Ishikawa (cell line): ENCODE measurements around the gene ALB.

Source experiments
- CEBPB ChIP-seq: IDR thresholded peaks from 2 replicates; pipeline ENCODE4 v1.6.1; 2012
- CREB1 ChIP-seq: IDR thresholded peaks from 2 replicates; pipeline ENCODE4 v1.6.1; 2012; ENCODE audit warnings: low read depth
- EGR1 ChIP-seq: IDR thresholded peaks from 2 replicates; pipeline ENCODE4 v1.6.1; 2012
- EP300 ChIP-seq: IDR thresholded peaks from 2 replicates; pipeline ENCODE4 v1.6.1; 2012; ENCODE audit warnings: borderline replicate concordance
- FOXM1 ChIP-seq: IDR thresholded peaks from 2 replicates; pipeline ENCODE4 v1.6.1; 2012; ENCODE audit warnings: low read depth, borderline replicate concordance
- NFIC ChIP-seq: IDR thresholded peaks from 2 replicates; pipeline ENCODE4 v1.6.1; 2012
- RAD21 ChIP-seq: IDR thresholded peaks from 2 replicates; pipeline ENCODE4 v1.6.1; 2012; ENCODE audit warnings: low read depth
- TAF1 ChIP-seq: IDR thresholded peaks from 2 replicates; pipeline ENCODE4 v1.6.1; 2012; ENCODE audit warnings: low read depth, mild to moderate bottlenecking
- TCF12 ChIP-seq: IDR thresholded peaks from 2 replicates; pipeline ENCODE4 v1.6.1; 2012; ENCODE audit warnings: low read depth
- YY1 ChIP-seq: IDR thresholded peaks from 2 replicates; pipeline ENCODE4 v1.6.1; 2012; ENCODE audit warnings: low read depth
- ZBTB7A ChIP-seq: IDR thresholded peaks from 2 replicates; pipeline ENCODE4 v1.6.1; 2012; ENCODE audit warnings: low read depth
- TF ChIP-seq, protein P1 (sequence below): IDR thresholded peaks from 2 replicates; pipeline ENCODE4 v1.6.1; 2012
- TF ChIP-seq, protein P2 (sequence below): IDR thresholded peaks from 2 replicates; pipeline ENCODE4 v1.6.1; 2012

ALB gene

GRCh38 chr4:73468170-73468569 lies 64.1 kb downstream of the ALB start:
- TF ChIP-seq CEBPB (no peak), FOXM1 (no peak), YY1 (no peak), ZBTB7A (no peak), EP300 (no peak), NFIC (no peak), TAF1 (no peak), TCF12 (no peak), CREB1 (no peak), RAD21 (no peak)
- TF ChIP-seq, protein P1, sequence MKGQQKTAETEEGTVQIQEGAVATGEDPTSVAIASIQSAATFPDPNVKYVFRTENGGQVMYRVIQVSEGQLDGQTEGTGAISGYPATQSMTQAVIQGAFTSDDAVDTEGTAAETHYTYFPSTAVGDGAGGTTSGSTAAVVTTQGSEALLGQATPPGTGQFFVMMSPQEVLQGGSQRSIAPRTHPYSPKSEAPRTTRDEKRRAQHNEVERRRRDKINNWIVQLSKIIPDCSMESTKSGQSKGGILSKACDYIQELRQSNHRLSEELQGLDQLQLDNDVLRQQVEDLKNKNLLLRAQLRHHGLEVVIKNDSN = no peak
- TF ChIP-seq, protein P2, sequence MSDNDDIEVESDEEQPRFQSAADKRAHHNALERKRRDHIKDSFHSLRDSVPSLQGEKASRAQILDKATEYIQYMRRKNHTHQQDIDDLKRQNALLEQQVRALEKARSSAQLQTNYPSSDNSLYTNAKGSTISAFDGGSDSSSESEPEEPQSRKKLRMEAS = no peak

DNA sequence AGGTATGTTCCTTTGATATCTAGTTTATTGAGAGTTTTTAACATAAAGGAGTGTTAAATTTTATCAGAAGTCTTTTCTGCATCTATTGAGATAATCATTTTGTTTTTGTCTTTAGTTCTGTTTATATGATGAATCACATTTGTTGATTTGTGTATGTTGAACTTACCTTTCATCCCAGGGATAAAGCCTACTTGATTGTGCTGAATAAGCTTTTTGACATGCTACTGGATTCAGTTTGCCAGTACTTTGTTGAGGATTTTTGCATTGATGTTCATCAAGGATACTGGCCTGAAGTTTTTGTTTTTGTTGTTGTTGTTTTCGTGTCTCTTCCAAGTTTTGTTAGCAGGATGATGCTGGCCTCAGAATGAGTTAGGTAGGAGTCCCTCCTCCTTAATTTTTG lies 66.6 kb downstream of the ALB start:
- TF ChIP-seq, protein P2 = no peak
- TF ChIP-seq, protein P1 = no peak
- TF ChIP-seq TCF12 (no peak), TAF1 (no peak), CEBPB (no peak), RAD21 (no peak), EGR1 (no peak)
